ENCODE measurements around the gene ACTN1. TPM values are rescaled to one million over a fixed set of nuclear protein-coding genes. Genes with fewer than 3 reads are reported as not detected.

ACTN1 gene
- total and polyA plus RNA-seq, 2 of the 8 experiments (the other 6 are each of a cell fraction or from before 2014, with no cell fraction given), result 236 to 262 TPM

DNA sequence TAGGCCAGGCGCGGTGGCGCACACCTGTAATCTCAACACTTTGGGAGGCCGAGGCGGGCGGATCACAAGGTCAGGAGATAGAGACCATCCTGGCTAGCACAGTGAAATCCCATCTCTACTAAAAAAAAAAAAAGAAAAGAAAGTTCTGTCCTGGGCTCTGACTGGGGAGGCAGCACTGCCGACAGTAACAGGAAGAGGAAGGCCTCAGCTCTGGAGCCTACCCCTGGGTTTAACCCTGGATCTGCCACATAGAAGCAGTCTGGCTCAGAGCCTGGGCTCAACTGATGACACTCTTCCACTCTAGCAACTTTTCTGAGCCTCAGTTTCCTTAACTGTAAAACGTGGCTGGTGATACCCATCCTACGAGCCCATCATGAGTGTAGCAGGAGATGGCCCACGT is 60.5 kb downstream of the ACTN1 start:
- Histone ChIP-seq H2AK5ac (ENCODE audit: low read depth, low read length) (no peak overlapping the region), H3K14ac (ENCODE audit: insufficient read length) (no peak overlapping the region), H4K5ac (ENCODE audit: insufficient read length, low read depth, low read length) (no peak overlapping the region), H3K4me1 (replicated peaks in 1 of 4; ENCODE audit: control insufficient read depth in 3 of 4, insufficient read depth in 4 of 4, low read length in 3 of 4) (peaks cover 0 to 13% (median 9%) of the 10 kb centered on the region in 4 experiments; a peak in 5 of 7 replicates), H2BK12ac (ENCODE audit: low read depth, low read length) (no peak overlapping the region), H2BK20ac (ENCODE audit: low read length) (no peak overlapping the region), H4K91ac (replicated peaks; ENCODE audit: insufficient read length, low read length) (no peak overlapping the region), H2AFZ (ENCODE audit: low read length) (no peak overlapping the region), H3K23me2 (ENCODE audit: low read depth, low read length) (no peaks in the 10 kb centered on the region), H3K9me3 (ENCODE audit: insufficient read depth in 2 of 2, low read depth in 1 of 2, low read length in 1 of 2) (no peaks in the 10 kb centered on the region), H4K8ac (ENCODE audit: extremely low read depth, insufficient read depth, low read length) (no peak overlapping the region), H3K36me3 (ENCODE audit: control insufficient read depth in 2 of 4, insufficient read depth in 4 of 4, low read length in 3 of 4) (peaks cover 0 to 35% (median 11%) of the 10 kb centered on the region in 4 experiments; a peak in 7 of 8 replicates), H2BK120ac (replicated peaks; ENCODE audit: low read depth, low read length) (no peak overlapping the region), H2BK5ac (ENCODE audit: low read depth, low read length) (no peak overlapping the region), H3K23ac (ENCODE audit: insufficient read length) (no peak overlapping the region), H3K18ac (ENCODE audit: extremely low read depth, low read length) (no peak overlapping the region), H3K27me3 (replicated peaks in 1 of 4; ENCODE audit: control insufficient read depth in 3 of 4, extremely low read depth in 1 of 4, insufficient read depth in 3 of 4, low read length in 3 of 4) (no peaks in the 10 kb centered on the region), H3K79me1 (ENCODE audit: low read depth, low read length) (peaks cover 13% of the 10 kb centered on the region), H3K79me2 (ENCODE audit: control insufficient read depth in 1 of 2, insufficient read depth in 2 of 2, low read length in 2 of 2) (peaks cover 0 to 21% of the 10 kb centered on the region in 2 experiments; a peak in 2 of 4 replicates), H3K4me3 (ENCODE audit: extremely low read depth in 1 of 4, insufficient read depth in 2 of 4, low read depth in 3 of 4, low read length in 4 of 4) (no peak overlapping the region), H3K27ac (ENCODE audit: low read depth, low read length) (no peak overlapping the region), H3K9ac (replicated peaks in 1 of 4; ENCODE audit: extremely low read depth in 1 of 4, low read depth in 3 of 4, low read length in 3 of 4) (no peak overlapping the region), H3K56ac (replicated peaks; ENCODE audit: insufficient read length, low read depth, low read length) (no peak overlapping the region), H4K20me1 (replicated peaks in 1 of 2; ENCODE audit: control insufficient read depth in 1 of 2, insufficient read depth in 2 of 2, low read length in 2 of 2) (peaks cover 11 to 13% of the 10 kb centered on the region in 2 experiments), H3K4ac (replicated peaks; ENCODE audit: insufficient read length, low read depth, low read length) (no peak overlapping the region), H3K4me2 (ENCODE audit: insufficient read depth in 1 of 2, low read depth in 2 of 2, low read length in 2 of 2) (no peak overlapping the region), H2BK15ac (ENCODE audit: low read length) (no peak overlapping the region)
- DNase-seq (ENCODE audit: low read depth in 1 of 2, low spot score in 2 of 2) (no peak), FAIRE-seq (no peak)
- TF ChIP-seq GTF2F1 (IDR thresholded peaks at IDR 0.05; ENCODE audit: borderline replicate concordance, low read depth, low read length), result no peak
- TF ChIP-seq, protein P1, sequence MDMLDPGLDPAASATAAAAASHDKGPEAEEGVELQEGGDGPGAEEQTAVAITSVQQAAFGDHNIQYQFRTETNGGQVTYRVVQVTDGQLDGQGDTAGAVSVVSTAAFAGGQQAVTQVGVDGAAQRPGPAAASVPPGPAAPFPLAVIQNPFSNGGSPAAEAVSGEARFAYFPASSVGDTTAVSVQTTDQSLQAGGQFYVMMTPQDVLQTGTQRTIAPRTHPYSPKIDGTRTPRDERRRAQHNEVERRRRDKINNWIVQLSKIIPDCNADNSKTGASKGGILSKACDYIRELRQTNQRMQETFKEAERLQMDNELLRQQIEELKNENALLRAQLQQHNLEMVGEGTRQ (IDR thresholded peaks at IDR 0.05; ENCODE audit: low read length), result no peak
- TF ChIP-seq SAP30 (IDR thresholded peaks at IDR 0.05; ENCODE audit: insufficient read depth, insufficient replicate concordance, low read length), result no peak
- TF ChIP-seq TEAD4 (IDR thresholded peaks at IDR 0.05; ENCODE audit: low read depth, low read length), result no peak
- no peak for TF ChIP-seq NANOG (IDR thresholded peaks at IDR 0.05; ENCODE audit: insufficient read depth, low read depth, low read length, poor library complexity, severe bottlenecking)
- ChIA-PET CTCF (ENCODE audit: partially characterized antibody) (interaction anchor here (1.4 to 12.8 kb wide), 2 partner anchors 6 to 17 kb away, joined by 4 to 186 read pairs; no protein-coding TSS in a partner anchor), POLR2A (ENCODE audit: partially characterized antibody) (interaction anchor here (0.6 to 3.4 kb wide), 3 partner anchors 7 to 81 kb away, joined by 5 to 10 read pairs (median 5); no protein-coding TSS in a partner anchor)
- 93% methylated on average over 10 of the region's 10 CpGs; no CpG with 5 or more reads in 1 of the 2 experiments for WGBS, 2 experiments (ENCODE audit: extremely low coverage in 1 of 2, insufficient coverage in 1 of 2, insufficient read length in 1 of 2, insufficient replicate concordance in 2 of 2, low coverage in 1 of 2, low lambda C conversion rate in 2 of 2, missing lambda C conversion rate in 1 of 2)

Measured in H1 (cell line).